ENCODE results near the gene C2orf72.
"Not testable (repeated sequence)": the region's sequence is repeated elsewhere in the genome, so short reads cannot be mapped to it uniquely, and the experiment has no call there.

The C2orf72 gene

GRCh38 chr2:231037202-231037730 is at the start of gene C2orf72:
C2orf72 (plus strand) TSS chr2:231037523; CDS start chr2:231037566, 43 bp downstream.
- no peak for DNase-seq

- DNase-seq: no peak
Measured at GRCh38 chr2:230989731-230990130, 47.6 kb upstream of the C2orf72 start.

DNA sequence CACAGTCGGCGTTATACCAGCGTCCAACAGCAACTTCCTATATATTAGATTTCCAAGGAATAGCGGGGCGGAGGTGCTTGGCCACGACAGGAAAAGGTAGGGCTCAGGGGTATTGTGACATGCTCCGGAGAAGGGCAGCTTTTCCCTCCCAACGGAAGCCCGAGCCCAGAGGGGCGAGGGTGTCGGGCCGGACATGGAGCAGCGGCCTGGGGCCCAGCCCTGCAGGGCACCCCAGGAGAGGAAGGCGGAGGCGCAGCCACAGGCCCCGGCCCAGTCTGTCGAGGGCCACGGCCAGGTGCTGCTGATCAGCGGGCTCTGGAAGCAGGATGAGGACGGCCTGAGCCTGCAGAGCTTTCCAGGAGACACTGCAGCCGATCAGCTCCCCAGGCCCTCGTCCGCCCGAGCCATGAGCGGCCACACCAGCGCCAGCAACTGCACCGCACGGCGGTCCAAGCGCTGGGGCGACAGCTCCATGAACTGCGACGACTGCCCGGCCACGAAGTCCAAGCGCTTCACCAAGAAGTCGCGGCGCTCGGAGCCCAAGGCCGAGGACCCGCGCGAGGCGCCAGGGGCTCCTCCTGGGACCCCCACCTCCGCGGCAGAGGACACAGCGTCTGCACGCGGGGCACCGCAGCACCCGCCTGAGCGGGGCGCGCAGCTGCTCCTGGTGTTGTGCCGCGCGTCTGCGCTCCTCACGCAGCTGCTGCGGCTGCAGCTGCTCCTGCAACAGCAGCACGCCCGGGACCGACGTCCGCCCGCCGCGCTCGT is 47.0 kb upstream of the C2orf72 start:
- DNase-seq: no peak

DNA sequence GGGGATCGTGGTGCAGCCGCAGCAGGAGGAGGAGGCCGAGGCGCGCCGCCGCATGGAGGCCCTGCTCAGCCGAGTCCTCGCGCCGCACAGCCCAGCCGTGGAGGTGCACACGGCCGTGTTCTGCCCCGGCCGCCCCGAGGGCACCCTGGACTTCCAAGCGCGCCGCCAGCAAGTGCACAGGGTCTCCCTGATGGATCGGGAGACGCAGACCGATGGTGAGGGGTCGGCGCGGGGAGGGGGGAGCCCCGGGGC is 46.5 kb upstream of the C2orf72 start:
- DNase-seq: no peak

DNA sequence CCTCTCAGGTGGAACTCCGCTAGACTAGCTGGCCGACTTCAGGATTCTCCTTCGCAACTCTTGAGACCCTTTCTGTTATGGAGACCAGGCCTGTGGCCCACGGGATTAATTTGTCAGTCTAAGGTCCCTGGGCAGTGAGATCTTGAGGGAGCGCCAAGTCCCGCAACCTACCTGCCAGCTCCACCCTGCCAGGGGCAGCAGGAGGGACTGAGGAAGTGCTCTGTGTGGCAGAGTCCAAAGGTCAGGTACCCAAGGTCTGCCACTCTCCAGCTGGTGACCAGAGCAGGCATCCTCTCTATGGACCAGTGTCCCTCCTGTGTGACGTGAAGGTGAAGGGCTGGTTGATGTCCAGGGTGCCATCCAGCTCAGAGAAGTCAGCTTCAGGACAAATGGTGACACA is 45.7 kb upstream of the C2orf72 start:
- no peak for DNase-seq

- no peak for DNase-seq
Measured at GRCh38 chr2:230995821-230996220, 41.5 kb upstream of the C2orf72 start, which contains the start of gene SPATA3. SPATA3 (plus strand) TSS chr2:230996121; CDS start chr2:230996234, 113 bp downstream.

DNA sequence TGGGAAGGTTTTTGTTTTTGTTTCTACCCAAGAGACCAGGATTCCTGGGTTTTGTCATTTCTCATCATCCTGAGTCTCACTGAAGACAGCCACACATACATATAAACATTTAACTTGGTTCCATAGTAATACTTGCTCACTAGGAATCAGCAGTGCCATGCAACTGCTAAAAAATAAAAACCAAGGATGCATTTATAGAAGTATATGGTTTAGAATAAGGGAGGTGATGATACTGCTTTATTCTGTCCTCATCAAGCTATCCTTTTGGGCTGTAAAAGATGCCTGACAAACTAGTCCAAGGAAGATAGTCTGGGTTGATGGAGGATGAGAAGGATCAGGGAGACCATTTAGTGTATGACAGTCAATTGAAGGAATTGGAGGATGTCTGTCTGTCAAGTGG is 40.7 kb upstream of the C2orf72 start:
- DNase-seq: no peak

DNA sequence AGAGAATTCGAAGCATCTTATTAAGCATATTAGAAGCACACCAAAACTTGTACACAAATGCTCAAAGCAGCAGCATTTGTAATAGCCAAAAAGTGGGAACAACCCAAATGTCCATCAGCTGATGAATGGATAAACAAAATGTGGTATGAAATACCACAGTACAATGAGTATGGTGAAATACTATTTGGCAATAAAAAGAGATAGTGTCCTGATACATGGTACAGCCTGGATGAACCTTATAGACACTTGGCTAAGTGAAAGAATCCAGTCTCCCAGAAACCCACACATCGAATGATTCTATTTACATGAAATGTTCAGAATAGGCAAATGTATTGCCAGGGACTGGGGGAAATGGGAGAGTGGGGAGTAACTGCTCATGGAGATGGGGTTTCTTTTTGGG is 38.4 kb upstream of the C2orf72 start:
- no peak for DNase-seq

DNA sequence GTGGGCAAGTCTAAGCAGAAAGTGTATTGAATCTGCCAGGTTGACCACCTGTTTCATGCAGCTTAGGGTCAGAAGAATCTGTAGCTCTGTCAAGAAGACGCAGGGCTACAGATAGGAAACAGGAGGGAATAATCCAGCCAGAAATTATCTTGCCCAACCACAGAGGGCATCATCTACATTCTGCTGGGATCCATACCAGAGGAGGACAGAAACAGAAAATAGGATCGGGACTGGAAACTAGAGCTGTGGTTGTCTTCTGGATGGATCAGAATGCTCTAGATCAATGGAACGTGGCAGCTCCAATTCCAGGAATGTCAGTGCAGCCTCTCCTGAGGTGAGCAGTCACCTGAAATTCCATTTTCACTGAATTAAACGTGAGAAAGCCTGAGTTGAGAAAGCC is 37.8 kb upstream of the C2orf72 start:
- no peak for DNase-seq

DNA sequence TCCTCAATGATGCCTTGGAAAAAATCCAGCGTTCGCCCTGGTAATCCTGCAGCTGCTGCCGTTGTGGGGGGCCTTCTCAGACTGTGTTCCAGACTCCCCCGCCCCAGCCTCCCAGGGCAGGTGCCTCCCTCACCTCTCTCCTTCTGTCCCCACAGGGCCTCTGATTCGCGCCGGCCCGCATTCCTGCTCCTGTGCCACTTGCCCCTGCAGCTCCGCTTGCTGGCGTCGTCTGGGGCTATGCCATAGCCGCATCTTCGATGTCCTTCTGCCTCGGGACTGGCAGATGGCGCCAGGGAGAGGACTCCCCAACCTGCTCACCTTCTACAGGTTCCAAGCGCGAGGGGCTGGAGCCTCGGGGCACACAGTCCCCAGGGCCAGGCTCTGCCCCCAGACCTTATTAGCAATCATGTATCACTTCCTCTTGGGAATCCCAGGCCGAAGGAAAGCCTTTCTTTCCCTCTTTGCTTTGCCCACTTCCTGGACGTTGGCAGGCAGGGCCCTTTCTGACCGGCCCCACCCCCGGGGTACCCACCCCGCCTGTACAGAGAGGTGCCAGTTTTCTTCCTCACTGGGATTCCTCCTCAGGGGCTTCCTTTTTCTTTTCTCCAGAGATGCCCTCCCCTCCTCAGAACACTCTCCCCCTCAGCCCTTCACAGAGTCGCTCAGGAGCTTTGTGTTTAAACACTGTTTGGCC is 37.0 kb upstream of the C2orf72 start:
- DNase-seq: no peak

DNA sequence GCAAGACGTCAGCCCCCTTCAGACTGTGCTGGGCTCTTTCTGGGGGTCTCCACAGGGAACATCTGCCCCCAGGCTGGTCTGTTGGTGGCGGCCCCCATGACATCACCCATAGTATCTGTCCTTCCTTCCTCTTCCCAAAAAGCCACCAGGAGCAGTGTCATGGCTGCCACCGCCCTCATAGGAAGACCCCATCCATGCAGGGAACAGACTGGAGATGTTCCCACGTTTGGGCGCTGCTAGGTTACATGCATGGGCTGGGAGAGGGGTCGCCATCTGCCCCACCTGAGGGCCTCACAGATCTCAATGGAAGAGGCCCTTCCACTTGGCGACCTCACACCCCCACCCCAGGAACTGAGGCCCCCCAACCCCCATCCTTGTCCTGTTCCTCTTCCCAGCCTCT is 36.3 kb upstream of the C2orf72 start:
- DNase-seq: no peak

DNA sequence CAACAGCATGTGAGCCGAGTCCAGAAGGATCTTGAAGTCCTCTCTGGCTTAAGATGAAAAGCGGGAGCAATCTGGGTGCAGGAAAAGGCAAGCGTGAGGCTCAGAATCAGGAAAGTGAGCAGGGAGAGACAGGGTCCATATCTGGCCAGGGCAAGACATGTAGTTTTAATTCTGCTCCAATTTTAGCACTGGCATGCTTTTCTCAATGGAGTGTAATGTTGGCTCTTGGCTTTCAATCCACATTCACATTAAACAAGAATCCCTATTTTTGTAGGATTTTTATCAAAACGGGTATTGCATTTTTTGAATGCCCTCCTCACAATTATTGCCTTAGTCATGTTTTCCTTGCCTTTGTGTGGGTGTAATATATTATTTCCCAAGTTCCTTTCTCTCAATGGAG is 35.4 kb upstream of the C2orf72 start:
- no peak for DNase-seq

GRCh38 chr2:231002641-231003040 is 34.7 kb upstream of the C2orf72 start:
- no peak for DNase-seq

DNA sequence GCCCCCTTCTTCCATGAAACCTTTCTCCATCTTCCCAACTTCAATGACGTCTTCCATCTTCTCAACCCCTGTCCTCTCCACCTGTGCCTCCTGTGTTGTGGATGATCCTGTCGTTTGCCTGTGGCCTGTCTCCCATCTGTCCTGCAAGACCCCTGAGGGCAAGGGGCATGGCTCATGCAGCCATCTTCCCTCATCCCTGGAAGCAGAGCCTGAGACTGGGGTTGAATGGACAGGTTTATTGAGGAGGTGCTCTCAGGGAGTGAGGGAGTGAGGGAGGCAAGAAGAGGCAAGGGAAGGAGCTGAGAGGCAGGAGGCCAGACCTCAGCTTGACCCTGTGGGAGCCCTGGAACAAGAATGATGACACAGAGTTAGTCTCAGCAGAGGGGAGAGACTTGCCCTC is 34.1 kb upstream of the C2orf72 start:
- no peak for DNase-seq

GRCh38 chr2:231004930-231005329 is 32.4 kb upstream of the C2orf72 start:
- DNase-seq: not testable (repeated sequence)

GRCh38 chr2:231007286-231008098 is 29.8 kb upstream of the C2orf72 start:
- DNase-seq: no peak

- no peak for DNase-seq
Measured at GRCh38 chr2:231008131-231008530, 29.2 kb upstream of the C2orf72 start.

GRCh38 chr2:231009236-231009919 is 27.9 kb upstream of the C2orf72 start:
- no peak for DNase-seq

DNA sequence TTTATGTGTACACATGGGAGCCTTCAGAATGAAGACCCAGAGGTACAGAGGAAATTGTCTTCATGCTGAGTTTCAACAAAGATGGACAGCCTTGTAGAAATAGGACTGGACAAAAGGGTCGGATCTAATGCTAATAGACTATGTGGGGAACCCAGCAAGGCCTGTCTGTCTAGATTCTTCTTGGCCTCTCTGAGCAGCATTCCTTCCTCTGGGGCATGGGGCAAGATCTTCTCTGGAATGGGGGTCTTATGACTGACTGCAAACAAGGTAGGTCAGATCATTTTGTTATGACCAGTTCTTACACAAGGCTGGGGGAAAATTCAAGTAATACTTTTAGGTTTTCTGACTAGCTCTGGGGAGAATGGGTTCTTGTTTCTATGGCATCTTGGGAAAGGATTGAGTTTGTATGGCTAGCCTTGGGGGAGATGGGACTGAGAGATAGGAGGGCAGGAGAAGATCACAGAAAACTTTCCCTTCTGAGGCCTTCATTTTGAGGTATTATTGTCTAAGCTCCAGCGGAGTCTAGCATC is 27.1 kb upstream of the C2orf72 start:
- DNase-seq: no peak

DNA sequence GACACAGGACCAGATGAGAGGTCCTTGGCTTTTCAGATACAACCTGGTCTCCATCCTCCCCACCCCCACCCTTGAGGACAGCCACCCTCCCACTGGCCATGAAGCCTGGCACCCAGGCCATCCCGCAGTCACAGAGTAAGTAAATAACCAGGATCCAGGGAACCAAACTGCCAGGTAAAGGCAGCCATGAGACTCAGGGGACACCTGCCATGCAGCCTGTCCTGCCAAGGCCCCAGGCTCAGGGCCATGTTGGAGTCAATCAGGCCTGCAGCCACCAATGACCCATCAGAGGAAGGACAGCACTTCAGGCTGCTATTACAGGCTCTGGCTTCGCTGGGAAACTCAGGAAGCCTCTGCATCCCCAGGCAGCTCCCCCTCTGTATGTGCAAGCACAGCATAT is 25.8 kb upstream of the C2orf72 start:
- DNase-seq: no peak

DNA sequence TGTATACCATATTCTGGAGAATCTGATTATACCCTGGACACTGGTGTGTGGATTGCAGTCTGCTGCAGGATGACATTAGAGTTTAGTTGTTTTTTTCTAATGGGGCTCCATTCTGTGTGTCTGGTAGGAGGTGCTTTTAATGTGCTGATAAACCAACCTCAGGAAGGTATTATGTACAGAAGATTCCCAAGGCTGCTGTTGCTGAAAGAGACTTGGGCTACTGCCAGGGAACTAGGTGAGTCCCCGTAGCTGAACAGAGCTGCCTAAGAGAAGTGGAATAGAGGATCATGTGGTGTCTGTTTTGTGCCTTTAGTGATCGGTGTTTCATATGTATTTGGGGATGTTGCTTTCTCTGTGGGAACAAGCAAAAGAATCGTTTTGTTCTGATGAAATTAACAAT is 24.9 kb upstream of the C2orf72 start:
- DNase-seq: no peak

- DNase-seq: no peak
Measured at GRCh38 chr2:231013820-231014219, 23.5 kb upstream of the C2orf72 start.

DNA sequence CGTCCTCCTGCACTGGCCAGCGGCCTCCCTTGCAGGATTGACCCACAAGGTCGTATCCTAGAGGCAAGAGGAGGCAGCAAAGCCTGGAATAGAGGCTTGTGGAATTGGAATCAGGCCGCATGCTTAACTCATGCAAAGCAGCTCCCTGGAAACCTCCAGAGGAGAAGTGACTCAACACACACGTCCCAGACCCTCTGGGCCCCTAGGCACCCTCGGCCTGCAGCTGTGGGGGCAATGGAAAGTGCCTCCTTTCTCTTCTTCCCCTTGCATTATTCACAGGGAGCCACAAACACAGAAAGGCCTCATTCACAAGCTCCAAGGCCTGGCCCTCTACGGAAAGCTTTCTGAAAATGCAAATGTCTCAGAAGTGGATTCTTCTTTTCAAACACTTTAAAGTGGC is 21.8 kb upstream of the C2orf72 start:
- no peak for DNase-seq
